HEK293 (cell line): ENCODE results near the gene SUMO3.

Experiments
- BCL11A ChIP-seq: fragments of 450-650 bp; formaldehyde crosslinking; IDR thresholded peaks from 2 replicates; pipeline ENCODE4 v1.5.1; 2016; ENCODE audit warnings: low read depth, missing biosample characterization, missing genetic modification characterization
- ZBTB21 ChIP-seq: fragments of 450-650 bp; formaldehyde crosslinking; IDR thresholded peaks from 2 replicates; pipeline ENCODE4 v1.5.1; 2017; ENCODE audit warnings: missing biosample characterization, missing genetic modification characterization
- ZNF335 ChIP-seq: fragments of 450-650 bp; formaldehyde crosslinking; conservative IDR thresholded peaks from 2 replicates; pipeline ENCODE4 v1.5.1; 2016; ENCODE audit warnings: missing biosample characterization, missing genetic modification characterization
- ZNF76 ChIP-seq: fragments of 450-650 bp; formaldehyde crosslinking; IDR thresholded peaks from 2 replicates; pipeline ENCODE4; 2016; ENCODE audit warnings: low read depth, missing biosample characterization, missing genetic modification characterization, borderline replicate concordance
- TF ChIP-seq, protein P1 (sequence below): fragments of 450-650 bp; formaldehyde crosslinking; IDR thresholded peaks from 2 replicates; pipeline ENCODE4 v1.5.1; 2016; ENCODE audit warnings: missing biosample characterization, missing genetic modification characterization
- TF ChIP-seq, protein P2 (sequence below): fragments of 450-650 bp; formaldehyde crosslinking; IDR thresholded peaks from 2 replicates; pipeline ENCODE4 v1.5.1; 2016; ENCODE audit warnings: missing biosample characterization, missing genetic modification characterization
- TF ChIP-seq, protein P3 (sequence below): fragments of 450-650 bp; formaldehyde crosslinking; IDR thresholded peaks from 2 replicates; pipeline ENCODE4 v1.5.1; 2016; ENCODE audit warnings: missing biosample characterization, missing genetic modification characterization, low read depth
- TF ChIP-seq, protein P4 (sequence below): fragments of 450-650 bp; formaldehyde crosslinking; IDR thresholded peaks from 2 replicates; pipeline ENCODE4 v1.5.1; 2016; ENCODE audit warnings: missing biosample characterization, missing genetic modification characterization
- TF ChIP-seq, protein P5 (sequence below): IDR thresholded peaks from 2 replicates; pipeline ENCODE4 v1.6.1; 2011; ENCODE audit warnings: mild to moderate bottlenecking, low read depth, low read length, borderline replicate concordance

DNA sequence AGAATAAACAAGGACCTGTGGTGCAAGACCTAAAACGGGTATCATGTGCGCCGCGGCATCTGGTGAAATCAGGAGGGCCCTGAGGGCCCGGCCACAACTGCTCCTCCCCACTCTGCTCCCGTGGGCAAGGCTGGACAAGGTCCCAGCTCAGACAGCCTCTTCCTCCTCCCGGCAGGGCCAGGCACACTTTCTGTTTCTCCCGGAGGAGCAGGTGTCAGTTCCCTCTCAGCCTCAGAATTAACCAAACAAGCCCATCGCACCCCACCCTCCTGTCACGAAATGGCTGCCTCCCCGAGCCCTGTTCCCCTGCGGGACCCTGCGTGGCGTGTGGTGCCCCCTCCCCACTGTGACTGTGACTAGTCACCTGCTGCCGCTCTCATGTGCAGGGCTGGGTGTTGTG is 40.4 kb upstream of the SUMO3 start:
- TF ChIP-seq ZBTB21: no peak
- TF ChIP-seq, protein P1, sequence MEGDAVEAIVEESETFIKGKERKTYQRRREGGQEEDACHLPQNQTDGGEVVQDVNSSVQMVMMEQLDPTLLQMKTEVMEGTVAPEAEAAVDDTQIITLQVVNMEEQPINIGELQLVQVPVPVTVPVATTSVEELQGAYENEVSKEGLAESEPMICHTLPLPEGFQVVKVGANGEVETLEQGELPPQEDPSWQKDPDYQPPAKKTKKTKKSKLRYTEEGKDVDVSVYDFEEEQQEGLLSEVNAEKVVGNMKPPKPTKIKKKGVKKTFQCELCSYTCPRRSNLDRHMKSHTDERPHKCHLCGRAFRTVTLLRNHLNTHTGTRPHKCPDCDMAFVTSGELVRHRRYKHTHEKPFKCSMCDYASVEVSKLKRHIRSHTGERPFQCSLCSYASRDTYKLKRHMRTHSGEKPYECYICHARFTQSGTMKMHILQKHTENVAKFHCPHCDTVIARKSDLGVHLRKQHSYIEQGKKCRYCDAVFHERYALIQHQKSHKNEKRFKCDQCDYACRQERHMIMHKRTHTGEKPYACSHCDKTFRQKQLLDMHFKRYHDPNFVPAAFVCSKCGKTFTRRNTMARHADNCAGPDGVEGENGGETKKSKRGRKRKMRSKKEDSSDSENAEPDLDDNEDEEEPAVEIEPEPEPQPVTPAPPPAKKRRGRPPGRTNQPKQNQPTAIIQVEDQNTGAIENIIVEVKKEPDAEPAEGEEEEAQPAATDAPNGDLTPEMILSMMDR: no peak
- TF ChIP-seq, protein P2, sequence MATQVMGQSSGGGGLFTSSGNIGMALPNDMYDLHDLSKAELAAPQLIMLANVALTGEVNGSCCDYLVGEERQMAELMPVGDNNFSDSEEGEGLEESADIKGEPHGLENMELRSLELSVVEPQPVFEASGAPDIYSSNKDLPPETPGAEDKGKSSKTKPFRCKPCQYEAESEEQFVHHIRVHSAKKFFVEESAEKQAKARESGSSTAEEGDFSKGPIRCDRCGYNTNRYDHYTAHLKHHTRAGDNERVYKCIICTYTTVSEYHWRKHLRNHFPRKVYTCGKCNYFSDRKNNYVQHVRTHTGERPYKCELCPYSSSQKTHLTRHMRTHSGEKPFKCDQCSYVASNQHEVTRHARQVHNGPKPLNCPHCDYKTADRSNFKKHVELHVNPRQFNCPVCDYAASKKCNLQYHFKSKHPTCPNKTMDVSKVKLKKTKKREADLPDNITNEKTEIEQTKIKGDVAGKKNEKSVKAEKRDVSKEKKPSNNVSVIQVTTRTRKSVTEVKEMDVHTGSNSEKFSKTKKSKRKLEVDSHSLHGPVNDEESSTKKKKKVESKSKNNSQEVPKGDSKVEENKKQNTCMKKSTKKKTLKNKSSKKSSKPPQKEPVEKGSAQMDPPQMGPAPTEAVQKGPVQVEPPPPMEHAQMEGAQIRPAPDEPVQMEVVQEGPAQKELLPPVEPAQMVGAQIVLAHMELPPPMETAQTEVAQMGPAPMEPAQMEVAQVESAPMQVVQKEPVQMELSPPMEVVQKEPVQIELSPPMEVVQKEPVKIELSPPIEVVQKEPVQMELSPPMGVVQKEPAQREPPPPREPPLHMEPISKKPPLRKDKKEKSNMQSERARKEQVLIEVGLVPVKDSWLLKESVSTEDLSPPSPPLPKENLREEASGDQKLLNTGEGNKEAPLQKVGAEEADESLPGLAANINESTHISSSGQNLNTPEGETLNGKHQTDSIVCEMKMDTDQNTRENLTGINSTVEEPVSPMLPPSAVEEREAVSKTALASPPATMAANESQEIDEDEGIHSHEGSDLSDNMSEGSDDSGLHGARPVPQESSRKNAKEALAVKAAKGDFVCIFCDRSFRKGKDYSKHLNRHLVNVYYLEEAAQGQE (tag by site-specific recombination): no peak
- TF ChIP-seq, protein P3, sequence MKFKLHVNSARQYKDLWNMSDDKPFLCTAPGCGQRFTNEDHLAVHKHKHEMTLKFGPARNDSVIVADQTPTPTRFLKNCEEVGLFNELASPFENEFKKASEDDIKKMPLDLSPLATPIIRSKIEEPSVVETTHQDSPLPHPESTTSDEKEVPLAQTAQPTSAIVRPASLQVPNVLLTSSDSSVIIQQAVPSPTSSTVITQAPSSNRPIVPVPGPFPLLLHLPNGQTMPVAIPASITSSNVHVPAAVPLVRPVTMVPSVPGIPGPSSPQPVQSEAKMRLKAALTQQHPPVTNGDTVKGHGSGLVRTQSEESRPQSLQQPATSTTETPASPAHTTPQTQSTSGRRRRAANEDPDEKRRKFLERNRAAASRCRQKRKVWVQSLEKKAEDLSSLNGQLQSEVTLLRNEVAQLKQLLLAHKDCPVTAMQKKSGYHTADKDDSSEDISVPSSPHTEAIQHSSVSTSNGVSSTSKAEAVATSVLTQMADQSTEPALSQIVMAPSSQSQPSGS: no peak
- TF ChIP-seq ZNF335 (tag by site-specific recombination): no peak
- no peak for TF ChIP-seq ZNF76 (tag by site-specific recombination)
- no peak for TF ChIP-seq BCL11A
- TF ChIP-seq, protein P4, sequence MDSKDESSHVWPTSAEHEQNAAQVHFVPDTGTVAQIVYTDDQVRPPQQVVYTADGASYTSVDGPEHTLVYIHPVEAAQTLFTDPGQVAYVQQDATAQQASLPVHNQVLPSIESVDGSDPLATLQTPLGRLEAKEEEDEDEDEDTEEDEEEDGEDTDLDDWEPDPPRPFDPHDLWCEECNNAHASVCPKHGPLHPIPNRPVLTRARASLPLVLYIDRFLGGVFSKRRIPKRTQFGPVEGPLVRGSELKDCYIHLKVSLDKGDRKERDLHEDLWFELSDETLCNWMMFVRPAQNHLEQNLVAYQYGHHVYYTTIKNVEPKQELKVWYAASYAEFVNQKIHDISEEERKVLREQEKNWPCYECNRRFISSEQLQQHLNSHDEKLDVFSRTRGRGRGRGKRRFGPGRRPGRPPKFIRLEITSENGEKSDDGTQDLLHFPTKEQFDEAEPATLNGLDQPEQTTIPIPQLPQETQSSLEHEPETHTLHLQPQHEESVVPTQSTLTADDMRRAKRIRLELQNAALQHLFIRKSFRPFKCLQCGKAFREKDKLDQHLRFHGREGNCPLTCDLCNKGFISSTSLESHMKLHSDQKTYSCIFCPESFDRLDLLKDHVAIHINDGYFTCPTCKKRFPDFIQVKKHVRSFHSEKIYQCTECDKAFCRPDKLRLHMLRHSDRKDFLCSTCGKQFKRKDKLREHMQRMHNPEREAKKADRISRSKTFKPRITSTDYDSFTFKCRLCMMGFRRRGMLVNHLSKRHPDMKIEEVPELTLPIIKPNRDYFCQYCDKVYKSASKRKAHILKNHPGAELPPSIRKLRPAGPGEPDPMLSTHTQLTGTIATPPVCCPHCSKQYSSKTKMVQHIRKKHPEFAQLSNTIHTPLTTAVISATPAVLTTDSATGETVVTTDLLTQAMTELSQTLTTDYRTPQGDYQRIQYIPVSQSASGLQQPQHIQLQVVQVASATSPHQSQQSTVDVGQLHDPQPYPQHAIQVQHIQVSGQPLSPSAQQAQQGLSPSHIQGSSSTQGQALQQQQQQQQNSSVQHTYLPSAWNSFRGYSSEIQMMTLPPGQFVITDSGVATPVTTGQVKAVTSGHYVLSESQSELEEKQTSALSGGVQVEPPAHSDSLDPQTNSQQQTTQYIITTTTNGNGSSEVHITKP (tag by site-specific recombination): no peak
- TF ChIP-seq, protein P5, sequence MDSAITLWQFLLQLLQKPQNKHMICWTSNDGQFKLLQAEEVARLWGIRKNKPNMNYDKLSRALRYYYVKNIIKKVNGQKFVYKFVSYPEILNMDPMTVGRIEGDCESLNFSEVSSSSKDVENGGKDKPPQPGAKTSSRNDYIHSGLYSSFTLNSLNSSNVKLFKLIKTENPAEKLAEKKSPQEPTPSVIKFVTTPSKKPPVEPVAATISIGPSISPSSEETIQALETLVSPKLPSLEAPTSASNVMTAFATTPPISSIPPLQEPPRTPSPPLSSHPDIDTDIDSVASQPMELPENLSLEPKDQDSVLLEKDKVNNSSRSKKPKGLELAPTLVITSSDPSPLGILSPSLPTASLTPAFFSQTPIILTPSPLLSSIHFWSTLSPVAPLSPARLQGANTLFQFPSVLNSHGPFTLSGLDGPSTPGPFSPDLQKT: no peak
